Stimulated activated CD8-positive, alpha-beta memory T cell treated with anti-CD3 and anti-CD28 coated beads, Interleukin-2, amount 100 ng/mL, for 1 hour (primary cell): Measurements from ENCODE around the gene TH.

Source experiments
- DNase-seq, 2 donors: peaks; one replicate each; pipeline ENCODE4 v3.0.0-alpha.2; 2020; ENCODE audit warnings: low read depth in 2 of 2

The TH gene

DNA sequence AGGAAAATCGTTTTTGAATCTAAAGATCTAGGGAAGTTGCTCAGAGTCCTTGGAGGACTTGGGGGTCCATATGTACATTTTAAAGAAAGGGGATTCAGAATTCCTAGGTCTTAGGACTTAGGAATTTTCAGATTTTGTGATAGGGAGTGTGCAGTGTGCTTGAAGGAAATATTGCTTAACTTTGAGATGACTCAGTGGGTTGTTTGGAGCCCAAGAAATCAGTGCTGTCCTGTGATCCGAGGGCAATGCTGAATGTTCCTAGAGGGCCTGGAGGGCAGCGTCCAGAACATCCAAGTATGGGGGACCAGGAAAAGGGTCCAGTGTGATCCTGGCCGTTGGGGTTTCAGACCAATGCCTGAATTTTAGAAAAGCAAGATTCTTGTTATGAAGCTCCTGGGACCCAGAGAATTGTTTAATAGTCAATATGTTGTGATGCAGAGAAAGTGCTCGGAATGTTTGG is 29.3 kb downstream of the TH start:
- no peak for DNase-seq

- DNase-seq = no peak
Measured at GRCh38 chr11:2140411-2141400, 30.9 kb downstream of the TH start.

- DNase-seq = no peak
Measured at GRCh38 chr11:2139621-2140337, 31.8 kb downstream of the TH start.

DNA sequence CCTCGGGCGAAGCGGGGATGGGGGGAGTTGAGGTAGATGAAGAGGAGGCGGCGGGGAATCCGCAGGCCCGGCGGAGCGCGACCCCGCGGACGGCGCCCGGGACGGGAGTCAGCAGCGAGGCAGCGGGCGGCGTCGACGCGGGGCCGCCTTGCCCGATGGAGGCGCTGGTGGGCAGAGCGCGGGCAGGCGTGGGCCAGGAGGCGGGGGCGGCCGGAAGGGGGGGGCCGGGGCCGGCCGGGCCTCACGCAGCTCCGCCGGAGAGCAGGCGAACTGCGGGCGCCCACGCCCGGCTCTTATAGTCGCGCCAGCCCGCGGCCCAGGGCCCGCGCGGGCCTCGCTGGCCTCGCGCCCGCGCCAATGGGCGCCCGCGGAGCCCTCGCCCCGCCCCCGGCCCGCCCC is 32.5 kb downstream of the TH start, which contains the start of gene IGF2:
Gene IGF2 (minus strand): TSS at position 267 of the 399 bp plus-strand sequence. CDS start 3,866 bp downstream, outside the sequence.
- no peak for DNase-seq

GRCh38 chr11:2138431-2139122 is 33.0 kb downstream of the TH start:
- no peak for DNase-seq

- DNase-seq = no peak
Measured at GRCh38 chr11:2138068-2138430, 33.6 kb downstream of the TH start.

DNA sequence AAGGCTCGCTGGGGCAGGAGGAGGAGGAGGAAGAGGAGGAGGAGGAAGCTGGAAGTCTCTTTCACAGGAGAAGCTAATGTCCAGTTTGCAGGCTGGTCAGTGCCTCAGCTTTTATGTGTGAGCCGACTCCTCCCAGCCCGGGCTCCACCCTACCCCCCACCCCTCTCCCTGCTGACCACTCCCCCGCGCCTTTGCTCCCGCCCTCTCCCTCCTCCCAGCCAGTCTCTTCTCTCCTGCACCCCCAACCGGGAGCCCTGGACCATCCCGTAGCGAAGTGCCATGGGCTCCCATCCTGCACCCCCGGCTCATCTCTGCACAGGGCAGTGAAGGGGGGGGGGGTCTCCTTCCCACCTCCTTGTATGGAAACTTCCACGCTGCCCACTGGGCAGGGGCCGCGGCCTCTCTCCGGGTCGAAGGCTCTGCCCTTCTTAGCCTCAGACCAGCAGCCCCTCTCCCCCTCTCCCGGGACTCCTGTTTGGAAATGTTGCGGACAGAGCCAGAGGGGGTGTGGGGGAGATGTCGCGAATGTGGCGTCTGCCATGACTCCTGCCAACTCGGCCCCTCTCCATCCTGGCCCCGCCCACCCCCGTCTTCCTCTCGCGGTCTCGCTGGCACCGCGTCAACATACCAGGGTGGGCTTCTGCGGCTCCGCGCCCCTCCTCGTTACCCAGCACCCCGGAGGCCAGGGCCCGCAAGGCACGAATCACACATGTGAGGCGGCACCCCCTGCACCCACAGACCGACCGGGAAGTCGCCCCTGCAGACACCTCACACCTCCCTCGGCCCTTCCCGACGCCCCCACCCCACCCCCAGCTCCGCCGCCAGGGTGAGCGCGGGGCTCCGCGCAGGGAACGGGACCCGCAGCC is 34.2 kb downstream of the TH start:
- DNase-seq = no peak

- no peak for DNase-seq
Measured at GRCh38 chr11:2136952-2137201, 34.7 kb downstream of the TH start.

GRCh38 chr11:2136209-2136951 is 35.2 kb downstream of the TH start:
- DNase-seq = no peak

GRCh38 chr11:2135648-2136201 is 35.9 kb downstream of the TH start:
- DNase-seq = no peak

DNA sequence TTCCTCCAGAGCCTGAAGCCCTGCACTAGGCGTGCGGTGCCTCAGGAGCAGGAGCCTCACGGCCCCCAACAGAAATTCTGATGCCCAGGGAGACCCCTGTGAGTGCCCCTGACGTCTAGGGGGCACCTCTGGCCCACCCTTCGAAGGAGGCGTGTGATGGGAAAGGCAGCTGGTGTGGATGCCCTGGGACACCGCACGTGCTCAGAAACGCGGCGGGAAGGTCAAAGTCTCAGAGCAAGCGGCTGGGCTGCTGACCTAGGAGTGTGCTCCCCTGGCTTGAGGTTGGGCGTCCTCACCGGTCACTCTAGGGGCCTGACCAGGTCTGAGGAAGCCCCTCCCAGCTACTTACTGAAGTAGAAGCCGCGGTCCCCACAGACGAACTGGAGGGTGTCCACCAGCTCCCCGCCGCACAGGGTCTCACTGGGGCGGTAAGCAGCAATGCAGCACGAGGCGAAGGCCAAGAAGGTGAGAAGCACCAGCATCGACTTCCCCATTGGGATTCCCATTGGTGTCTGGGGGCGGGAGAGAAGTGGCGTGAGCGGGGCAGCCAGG is 36.5 kb downstream of the TH start:
- no peak for DNase-seq

DNA sequence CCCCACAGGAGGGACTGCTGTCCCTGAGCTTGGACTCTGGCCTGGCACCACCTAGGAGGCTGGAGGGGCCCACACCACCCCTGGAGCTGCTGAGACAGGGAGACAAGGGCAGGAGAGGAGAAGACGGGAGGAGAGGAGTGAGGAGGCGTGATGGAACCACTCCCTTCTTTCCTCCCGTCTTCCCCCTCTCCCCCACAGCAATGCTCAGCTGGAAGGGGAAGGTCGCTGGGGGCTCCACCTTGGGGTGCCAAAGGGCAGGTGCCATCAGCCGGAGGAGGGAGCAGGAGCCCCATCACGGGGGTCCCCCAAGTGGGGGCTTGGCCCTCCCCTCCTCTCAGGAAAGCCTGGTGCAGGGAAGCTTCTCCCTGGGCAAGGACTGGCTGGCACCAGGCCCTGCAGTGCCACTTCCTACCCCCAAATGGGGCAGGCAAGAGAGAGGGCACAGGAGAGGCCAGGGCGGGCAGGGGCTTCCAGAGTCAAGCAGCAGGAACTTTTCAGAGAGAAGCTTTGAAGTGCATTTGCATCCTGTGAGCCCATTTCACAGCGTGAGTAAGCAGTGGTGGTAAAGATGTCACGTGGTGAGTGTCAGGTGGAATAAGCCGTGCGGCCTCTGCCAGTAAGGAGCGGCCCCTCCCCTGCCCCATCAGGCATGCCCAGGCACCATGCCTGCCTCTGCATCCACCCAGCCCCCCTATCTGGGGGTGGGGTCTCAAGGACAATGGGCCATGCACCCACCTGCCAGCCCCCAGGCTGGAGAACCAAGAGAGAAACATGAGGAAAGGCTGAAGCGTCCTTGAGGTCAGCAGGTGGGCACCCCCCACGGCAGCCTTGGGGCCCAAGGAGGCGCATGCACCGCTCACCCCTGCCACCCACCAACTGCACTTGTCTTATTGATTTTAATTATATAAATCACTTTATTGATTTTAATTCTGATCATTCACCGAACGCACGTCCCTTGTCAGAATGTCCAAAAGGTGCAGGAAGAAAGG is 37.3 kb downstream of the TH start:
- DNase-seq = no peak

DNA sequence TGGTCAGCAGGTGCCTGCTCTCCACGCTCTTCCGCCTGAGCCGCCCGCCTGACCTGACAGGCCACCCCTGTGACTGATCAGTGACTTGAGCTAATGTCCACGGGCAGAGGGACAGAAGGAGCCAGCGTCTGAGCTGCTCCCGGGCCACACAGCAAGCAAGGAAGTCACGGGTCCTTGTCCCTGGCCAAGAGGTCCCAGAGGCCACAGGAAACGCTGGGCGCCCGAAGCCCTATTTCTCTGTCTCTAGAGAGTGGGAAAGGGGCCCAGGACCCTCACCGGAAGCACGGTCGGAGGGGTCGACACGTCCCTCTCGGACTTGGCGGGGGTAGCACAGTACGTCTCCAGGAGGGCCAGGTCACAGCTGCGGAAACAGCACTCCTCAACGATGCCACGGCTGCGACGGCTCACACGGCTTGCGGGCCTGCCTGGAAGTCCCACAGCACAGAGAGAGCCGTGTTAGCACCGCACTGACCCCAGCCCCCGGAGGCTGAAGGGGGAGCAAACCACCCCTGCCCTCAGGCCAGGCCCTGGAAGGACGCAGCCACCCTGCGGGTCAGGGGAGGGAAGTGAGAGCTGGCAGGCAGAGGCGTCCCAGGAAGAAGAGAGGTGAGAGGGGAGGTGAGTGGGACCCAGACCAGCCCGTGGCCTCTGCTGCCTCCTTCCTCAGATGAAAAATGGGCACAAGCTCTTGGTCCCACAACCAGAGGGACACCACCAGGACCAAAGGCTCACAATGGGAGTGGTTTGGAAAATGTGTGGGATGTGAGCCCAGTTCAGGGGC is 38.2 kb downstream of the TH start:
- DNase-seq = no peak

GRCh38 chr11:2132874-2133240 is 38.8 kb downstream of the TH start:
- DNase-seq = no peak

DNA sequence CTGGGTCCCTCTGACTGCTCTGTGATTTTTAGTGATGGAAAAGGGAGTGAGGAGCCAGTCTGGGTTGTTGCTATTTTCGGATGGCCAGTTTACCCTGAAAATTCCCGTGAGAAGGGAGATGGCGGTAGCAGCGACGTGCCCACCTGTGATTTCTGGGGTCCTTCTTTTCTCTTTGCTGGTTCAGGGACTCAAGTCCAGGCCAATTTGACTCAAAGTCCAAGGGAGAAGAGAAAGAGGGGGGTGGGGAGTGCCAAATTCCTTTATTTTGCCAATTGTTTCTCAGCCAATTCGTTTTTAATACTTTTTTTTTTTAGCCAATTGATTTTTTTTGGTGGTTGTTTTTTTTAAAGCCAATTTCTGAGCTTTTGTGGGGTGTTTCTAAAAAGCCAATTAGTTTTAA is 39.4 kb downstream of the TH start:
- DNase-seq = no peak

- DNase-seq = no peak
Measured at GRCh38 chr11:2131371-2132236, 40.0 kb downstream of the TH start.

- no peak for DNase-seq
Measured at GRCh38 chr11:2130881-2131352, 40.7 kb downstream of the TH start.
